ENCODE data around the gene PDE5A. TPM values are rescaled to one million over a fixed set of nuclear protein-coding genes. Genes with fewer than 3 reads are reported as not detected.

PDE5A gene
- 0.14 to 0.48 TPM (median 0.40 TPM) in 5 replicates for total RNA-seq (2022; extraction: Qiagen RNA extraction)

DNA sequence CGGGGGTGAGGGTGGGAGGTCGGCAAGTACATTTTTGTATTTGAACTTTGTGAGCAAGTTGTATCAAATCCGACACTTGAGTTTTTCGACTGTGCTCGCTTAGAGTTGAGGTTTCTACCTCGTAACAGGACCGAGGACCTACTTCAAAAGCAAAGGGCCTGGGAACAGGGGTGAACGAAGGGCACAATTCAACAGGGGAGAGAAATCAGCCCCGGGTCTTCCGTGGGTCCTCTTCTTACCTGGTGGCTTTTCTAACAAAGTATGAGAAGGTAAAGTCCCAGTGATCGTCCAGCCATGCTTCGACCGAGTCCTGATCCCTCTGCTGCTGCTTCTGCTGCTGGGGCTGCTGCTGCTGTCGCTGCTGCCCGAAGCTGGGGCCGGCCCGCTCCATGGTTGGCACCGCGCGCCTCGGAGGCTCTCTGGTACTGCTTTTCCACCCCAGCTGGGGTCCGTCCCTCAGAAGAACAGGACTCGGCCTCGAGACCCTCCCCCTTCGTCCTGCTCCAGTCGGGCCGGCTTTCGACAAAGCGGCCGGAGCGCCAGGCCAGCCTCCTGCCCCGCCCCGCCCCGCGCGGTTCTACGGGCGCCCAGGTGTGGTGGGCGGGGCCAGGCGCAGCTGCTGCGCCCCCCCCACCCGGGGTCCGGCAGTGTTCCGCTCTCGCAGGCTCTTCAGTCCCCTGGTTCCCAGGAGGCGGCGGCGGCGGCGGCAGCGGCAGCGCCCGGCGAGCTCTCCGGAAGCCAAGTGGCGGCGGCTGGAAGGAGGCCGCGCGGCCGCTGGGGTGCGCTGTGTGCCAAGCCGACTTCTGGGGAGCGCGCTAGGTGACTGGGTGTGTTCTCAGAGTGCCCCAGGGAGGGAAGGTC is at the start of gene PDE5A:
PDE5A (minus strand) TSS at position 524 of the 861 bp plus-strand sequence; CDS start at position 391, 133 bp downstream.

Data from A549 treated with dexamethasone at 1 μM for 4 hours (cell line).